IPS-NIHi7 (cell line): ENCODE data around the gene PTPRM.
"Not testable (repeated sequence)": the region's sequence is repeated elsewhere in the genome, so short reads cannot be mapped to it uniquely, and the experiment has no call there.

Experiments
- DNase-seq: peaks from one replicate; pipeline ENCODE4 v3.0.0; 2012; ENCODE audit warnings: mixed read lengths; ENCODE audit errors: extremely low spot score

Gene PTPRM

DNA sequence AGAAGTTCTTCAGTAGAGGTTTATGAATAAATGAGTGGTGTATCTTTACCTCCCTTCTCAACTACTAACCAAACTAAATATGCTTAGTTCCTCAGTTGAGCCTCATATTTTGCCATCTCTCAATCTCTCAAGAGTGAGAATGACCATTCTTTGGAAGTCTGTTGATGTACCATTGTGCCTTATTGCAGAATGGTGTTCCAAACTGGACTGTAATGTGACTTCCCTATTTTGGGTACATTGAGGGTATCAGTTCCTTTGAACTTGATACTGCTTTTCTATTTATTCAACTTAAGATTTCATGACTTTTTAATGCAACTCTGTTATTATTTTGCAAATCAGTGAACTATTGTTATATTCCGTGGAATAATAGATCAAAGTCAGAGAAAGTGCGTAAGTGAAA is 159.4 kb downstream of the PTPRM start:
- no peak for DNase-seq

- DNase-seq = no peak
These were observed 160.4 kb downstream of the PTPRM start for GRCh38 chr18:7727361-7728076.

DNA sequence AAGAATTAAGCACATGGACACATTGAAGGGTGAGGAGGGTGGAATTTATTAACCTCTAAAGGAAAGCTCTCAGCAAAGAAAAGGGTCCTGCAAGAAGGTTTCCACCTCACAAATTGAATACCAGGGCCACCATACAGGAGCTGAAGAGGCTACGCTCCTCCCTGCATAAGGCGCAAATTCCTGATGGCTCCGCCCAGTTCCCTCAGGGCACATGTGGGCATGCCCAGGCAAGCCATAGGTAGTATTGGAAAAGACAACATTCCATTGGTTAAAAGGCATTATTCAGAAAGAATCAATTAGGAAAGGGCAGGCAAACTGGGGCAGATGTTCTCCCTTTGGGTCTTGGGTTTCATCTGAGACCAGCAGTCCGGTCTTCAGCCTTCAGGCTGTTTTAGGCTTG is 161.2 kb downstream of the PTPRM start:
- DNase-seq = no peak

DNA sequence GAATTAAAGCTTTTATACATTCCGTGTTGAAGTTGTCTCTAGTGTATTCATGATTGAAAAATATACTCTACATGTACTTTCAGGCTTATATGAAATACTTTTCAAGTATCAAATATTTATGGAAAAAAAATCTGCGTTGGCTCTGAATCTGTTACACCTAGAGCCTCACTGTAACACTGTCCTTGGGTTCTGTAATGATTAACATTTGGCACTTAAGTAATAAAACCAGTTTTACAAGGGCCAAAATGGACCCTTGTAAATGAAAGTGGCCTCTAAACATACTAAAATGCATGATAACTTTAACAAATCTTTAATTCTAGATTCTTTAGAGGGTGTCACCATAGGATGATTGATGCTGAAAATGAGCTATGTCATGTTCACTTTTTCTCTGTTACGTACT is 162.8 kb downstream of the PTPRM start:
- DNase-seq = no peak

GRCh38 chr18:7730682-7731081 is 163.6 kb downstream of the PTPRM start:
- DNase-seq = no peak

DNA sequence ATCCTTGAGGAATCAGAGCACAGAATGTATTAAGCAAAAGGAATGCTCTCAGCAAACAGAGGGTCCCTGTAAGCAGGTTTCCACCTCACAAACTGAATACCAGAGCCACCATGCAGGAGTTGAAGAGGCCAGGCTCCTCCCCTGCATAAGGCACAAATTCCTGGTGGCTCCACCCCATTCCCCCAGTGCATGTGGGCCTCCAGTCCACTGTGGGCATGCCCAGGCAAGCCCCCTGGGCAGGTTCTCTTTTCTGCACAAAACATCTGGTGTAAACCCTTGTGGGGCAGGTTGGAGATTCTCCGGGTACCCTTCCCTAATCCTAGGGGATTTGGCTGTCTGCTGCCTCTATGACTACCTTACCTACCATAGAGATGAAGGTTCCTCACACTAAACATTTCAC is 166.5 kb downstream of the PTPRM start:
- DNase-seq = no peak

DNA sequence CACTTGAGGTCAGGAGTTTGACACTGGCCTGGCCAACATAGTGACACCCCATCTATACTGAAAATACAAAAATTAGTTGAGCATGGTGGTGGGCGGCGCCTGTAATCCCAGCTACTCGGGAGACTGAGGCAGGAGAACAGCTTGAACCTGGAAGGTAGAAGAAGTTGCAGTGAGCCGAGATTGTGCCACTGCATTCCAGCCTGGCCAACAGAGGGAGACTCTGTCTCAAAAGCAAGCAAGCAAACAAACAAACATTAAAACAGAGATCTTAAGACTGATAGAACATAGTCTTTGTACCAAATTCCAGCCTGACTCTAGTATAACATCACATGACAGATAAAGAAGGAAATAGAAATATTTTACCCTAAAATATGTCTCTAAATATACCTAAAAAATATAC is 168.1 kb downstream of the PTPRM start:
- DNase-seq = no peak

DNA sequence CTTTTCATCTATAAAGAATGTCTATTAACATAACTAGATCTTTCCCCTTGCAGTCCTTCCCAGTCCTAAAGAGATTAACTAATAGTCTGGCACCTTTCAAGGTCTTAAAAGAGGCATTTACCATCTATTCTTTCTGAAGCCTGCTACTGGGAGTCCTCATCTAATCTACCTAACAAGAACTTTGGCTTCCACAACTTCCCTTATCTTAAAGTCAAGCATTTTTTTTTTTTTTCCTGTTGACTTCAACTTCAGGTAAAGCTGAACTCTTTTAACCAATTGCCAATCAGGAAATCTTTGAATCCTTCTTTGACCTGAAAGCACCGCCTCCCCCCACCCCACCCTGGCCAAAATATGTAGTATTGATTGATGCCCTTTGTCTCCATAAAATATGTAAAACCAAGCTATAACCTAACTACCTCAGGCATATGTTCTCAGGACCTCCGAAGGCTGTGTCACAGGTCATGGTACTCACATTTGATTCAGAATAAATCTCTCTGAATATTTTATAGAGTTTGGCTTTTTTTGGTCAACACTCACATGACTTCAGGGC is 168.6 kb downstream of the PTPRM start:
- no peak for DNase-seq

DNA sequence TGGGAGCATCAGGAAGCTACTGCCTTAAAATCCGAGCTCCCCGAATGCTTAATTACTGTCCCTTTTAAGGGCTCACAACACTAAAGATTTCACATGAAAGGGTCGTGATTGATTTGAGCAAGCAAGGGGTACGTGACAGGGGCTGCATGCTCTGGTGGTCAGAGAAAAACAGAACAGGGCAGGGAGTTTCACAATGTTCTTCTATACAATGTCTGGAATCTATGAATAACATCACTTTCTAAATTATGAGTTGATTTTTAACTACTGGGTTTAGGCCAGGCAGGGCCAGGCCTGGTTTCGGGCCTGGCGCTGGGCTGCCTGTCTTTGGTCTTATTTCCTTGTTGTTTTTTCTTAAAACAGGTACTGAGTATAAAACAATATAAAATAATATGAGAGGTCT is 169.4 kb downstream of the PTPRM start:
- not testable (repeated sequence) for DNase-seq

DNA sequence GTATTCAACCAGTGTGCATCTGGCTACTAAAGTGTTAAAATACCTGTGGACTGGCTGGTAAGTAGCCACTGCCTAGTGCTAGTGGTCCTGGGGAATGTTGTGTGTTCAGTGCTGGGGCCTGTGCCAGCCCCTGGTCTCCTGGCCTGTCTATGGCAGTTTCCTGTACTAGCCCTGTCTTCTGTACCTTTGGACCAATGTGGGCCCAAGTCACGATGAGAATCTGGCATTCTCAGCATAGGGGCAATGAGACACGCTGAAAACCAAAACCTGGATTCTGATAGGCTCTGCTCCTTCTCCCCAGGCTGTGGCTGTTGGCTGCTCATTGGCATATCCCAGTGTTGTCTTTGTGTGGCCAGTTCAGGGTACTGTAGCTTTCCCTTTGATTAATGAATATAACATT is 170.4 kb downstream of the PTPRM start:
- no peak for DNase-seq

GRCh38 chr18:7740821-7741220 is 173.7 kb downstream of the PTPRM start:
- no peak for DNase-seq

DNA sequence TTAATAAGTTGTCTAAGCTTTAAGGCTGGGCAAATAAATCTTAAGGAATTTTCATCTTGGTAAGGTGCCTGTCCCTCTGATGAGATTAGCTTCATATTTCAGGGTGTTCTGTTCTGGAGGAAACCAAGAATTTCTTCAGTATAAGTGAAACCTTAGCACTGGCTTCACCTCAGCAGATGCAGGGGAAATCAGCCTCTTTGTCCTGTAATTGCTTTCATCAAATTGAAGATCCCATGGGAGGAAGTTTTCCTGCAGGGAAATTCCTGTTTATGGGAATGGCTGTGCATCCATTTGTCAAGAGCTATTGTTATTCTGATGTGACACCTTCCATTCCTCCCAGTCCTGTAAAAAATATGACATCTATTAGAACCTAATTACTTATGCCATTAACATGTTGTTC is 174.5 kb downstream of the PTPRM start:
- no peak for DNase-seq

DNA sequence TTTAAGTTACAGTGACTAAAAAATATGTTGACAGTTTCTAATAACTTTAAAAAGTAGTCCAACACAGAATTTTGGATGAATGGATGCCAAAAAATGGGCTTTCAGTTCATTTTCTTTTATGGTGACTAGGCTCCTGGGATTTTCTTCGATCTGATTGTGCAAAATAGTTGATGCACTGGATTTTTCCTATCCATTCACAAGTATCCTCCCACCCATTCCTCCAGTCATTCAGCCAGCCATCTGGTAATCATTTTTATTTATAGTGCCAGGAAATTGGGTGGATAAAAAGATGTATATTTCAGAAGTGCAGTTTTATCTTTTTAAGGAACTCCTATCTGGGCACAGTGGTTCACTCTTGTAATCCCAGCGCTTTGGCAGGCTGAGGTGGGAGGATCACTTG is 175.1 kb downstream of the PTPRM start:
- no peak for DNase-seq

- DNase-seq = no peak
These were observed 176.1 kb downstream of the PTPRM start for GRCh38 chr18:7743256-7743655.

DNA sequence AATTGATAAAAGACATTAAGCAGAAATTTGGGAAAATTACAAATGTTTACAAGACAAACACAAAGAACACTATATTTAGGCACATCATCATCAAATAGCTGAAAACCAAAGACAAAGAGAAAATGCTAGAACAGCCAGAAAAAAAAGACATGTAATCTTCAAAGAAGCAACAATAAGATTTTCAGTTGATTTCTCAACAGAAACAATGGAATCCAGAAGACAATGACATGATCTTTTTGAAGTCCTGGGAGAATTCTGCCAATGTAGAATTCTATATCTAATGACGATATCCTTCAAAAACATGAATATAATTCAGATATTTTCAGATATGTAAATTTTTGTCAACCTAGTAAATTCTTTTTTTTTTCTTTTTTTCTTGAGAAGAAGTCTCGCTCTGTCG is 179.0 kb downstream of the PTPRM start:
- no peak for DNase-seq

DNA sequence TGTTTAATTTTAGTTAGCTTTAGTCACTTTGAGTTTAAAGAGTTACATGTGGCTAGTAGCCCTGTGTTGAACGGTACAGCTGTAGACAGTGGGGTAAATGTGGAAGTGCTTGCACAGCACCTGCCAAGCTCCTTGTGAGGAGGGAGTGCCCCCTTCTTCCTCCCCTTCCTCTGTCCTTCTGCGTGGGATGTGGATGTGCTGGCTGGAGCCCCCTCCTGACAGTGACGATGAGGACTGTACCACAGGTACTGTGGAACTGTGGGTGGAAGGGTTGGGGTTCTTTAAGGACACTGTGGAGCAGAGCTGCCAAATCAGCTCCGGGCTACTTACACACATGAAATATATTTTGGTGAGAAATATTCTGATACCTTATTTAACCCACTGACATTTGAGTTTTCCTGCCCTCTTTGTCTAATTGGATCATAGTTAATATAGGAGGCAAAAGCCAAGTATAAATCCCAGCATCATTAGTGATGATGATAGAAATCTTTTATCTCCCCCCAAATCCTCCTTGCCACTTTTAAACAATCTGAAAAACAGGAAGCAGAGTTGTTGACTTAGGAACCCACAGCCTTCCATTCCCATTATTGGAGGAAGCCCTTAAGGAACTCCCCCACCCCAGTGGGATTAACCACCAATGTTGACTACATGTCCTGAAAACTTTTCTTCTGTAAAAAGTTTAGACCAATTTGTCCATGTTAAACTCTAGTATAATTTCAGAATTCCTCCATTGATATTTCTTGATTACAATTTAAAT is 181.3 kb downstream of the PTPRM start:
- DNase-seq = no peak

DNA sequence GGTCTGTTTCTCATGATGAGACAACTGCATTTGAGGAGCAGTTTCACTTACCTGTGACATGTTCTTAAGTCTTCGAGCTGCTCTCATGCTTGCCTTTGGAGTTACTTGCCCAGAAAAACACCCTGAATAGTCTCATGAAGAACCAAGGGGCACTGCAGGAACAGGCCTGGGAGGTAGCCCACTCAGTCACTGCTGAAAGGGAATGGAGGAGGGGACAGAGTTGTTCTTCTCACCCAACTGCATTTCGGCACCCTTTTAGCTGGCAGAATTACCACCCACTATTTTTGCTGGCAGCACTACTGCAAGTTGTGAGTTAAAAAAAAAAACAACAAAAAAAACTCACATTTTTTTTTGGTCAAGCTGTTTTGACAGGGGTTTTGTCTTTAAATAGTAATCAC is 181.9 kb downstream of the PTPRM start:
- no peak for DNase-seq

DNA sequence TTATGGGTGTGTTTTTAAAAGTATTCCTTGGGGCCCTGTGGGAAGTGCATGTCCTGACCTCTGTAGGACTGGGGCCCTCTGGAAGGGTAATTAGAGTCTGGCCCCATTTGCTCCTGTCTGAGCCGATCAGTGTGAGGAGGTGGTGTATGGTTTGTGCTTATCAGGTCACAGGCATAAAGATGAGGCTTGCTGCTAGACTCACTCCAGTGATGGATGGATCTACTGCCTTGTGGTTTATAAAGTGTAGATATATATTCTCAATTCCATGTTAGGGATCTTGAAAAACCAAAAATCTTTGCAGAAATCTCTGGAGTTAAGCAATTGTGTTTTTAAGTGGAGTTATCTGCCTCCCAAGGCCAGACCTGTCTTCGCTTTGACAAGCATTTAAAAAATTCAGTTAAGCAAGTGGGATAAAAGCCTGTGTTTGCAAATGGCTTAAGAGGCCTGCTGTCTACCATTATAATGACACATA is 182.4 kb downstream of the PTPRM start:
- DNase-seq = no peak

DNA sequence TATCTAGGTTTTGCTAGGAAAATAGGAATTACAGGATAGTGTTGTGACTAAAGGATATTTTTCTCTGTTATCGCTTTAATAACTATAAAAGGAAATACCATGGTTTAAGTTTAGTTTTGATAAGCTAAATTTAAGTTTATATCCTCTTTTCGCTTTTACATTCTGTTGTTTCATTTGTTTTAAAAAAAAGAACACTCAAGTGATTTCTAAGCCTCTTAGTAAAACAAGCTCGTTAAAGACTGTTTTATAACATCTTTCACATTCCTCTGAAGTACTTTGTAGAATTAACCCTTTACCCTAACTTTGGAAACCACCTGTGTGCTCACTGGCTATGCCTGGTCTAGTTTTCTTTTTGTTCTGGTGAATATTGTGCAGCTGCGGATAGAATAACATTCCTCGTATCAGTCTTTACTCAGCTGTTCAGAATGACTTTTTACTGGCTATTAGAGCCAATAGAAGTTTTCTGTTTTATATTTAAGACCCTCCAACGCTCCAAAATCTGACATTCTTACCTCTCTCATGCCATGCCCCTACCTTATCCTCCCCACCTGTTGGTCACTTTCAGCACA is 183.1 kb downstream of the PTPRM start:
- no peak for DNase-seq

GRCh38 chr18:7750966-7751365 is 183.8 kb downstream of the PTPRM start:
- DNase-seq = no peak

DNA sequence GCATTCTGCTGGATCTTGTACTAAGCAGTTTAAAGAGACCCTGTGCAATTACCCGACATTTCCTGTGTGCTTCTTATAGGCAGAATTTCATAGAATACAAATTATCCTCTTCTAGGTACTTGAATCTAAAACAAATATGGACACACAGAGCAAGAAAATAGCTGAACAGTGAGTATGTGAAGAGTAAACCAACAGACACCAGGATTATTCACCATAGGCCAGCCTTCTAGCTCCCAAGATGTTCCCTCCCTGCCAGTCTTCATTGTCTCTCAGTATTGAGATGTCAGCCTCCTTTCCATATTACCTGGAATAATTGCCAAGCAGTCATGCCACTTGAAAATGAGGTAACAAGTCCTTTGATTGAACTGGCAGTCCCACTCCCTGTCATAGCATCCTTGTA is 187.1 kb downstream of the PTPRM start:
- no peak for DNase-seq

DNA sequence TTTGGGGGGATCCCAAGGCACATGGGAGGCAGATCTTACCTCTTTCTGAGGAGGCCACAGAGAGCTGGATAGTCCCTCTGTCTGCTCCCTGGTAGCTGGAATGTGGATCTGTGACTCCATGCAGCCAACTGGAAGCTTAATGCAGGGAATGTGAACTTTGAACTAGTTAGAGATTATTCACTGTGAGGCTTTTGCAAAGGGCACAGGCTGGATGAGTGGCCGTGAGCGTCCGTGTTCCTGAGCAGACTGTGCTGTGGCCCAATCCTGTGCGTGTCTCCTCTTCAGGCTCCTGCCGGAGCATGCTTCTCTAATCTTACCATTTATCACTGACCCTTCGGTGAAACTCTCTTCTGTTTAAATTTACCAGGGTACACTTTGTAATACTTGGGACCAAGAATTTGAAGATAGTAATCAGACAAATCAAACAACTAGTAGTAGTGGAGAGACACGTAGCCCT is 187.6 kb downstream of the PTPRM start:
- peak; percentile 23 for DNase-seq
